Gastroesophageal sphincter (tissue), 3 donors: Measurements from ENCODE around the gene PCK2.
A peak's percentile ranks its signal among the peaks of the same experiment; 100 is the strongest.

ENCODE experiments used
- POLR2A ChIP-seq, 2 donors: fragments of 450-650 bp; IDR thresholded peaks; one replicate each; pipeline ENCODE4 v1.6.1; 2017; ENCODE audit warnings: antibody characterized with exemption in 2 of 2, mild to moderate bottlenecking in 2 of 2, moderate library complexity in 1 of 2
- POLR2AphosphoS5 ChIP-seq: sonication (generic); formaldehyde crosslinking; IDR thresholded peaks from one replicate; pipeline ENCODE4 v1.6.1; 2017; ENCODE audit warnings: antibody characterized with exemption
- TF ChIP-seq, protein P1 (sequence below), 4 experiments: fragments of 200-600 bp in 2 of 4; fragments of 450-650 bp in 2 of 4; sonication (generic) in 1 of 4; IDR thresholded peaks; one replicate each; pipeline ENCODE4 v1.5.1; 2017 to 2019; ENCODE audit warnings: antibody characterized with exemption in 4 of 4, mild to moderate bottlenecking in 2 of 4, moderate library complexity in 2 of 4

DNA sequence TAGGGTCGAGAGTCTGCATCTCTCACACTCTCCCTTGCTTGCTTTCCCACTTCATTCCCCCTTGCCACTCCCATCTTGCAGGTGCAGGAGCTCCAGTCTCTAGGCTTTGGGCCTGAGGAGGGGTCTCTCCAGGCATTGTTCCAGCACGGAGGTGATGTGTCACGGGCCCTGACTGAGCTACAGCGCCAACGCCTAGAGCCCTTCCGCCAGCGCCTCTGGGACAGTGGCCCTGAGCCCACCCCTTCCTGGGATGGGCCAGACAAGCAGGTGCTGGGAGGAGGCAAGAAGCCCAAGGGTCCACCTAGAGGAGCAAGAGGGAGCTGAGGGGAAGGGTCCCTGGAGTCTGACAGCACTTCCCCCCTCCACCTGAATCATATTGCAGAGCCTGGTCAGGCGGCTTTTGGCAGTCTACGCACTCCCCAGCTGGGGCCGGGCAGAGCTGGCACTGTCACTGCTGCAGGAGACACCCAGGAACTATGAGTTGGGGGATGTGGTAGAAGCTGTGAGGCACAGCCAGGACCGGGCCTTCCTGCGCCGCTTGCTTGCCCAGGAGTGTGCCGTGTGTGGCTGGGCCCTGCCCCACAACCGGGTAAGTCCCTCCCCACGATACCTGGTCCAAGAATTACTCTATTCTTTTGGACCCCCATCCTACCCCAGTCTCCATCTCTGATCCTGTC lies 57.4 kb downstream of the PCK2 start:
- TF ChIP-seq POLR2A (IDR thresholded peaks at IDR 0.05), result peak in 1 of 2 donors; percentile 11
- TF ChIP-seq, protein P1, sequence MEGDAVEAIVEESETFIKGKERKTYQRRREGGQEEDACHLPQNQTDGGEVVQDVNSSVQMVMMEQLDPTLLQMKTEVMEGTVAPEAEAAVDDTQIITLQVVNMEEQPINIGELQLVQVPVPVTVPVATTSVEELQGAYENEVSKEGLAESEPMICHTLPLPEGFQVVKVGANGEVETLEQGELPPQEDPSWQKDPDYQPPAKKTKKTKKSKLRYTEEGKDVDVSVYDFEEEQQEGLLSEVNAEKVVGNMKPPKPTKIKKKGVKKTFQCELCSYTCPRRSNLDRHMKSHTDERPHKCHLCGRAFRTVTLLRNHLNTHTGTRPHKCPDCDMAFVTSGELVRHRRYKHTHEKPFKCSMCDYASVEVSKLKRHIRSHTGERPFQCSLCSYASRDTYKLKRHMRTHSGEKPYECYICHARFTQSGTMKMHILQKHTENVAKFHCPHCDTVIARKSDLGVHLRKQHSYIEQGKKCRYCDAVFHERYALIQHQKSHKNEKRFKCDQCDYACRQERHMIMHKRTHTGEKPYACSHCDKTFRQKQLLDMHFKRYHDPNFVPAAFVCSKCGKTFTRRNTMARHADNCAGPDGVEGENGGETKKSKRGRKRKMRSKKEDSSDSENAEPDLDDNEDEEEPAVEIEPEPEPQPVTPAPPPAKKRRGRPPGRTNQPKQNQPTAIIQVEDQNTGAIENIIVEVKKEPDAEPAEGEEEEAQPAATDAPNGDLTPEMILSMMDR (IDR thresholded peaks at IDR 0.05), result no peak
- TF ChIP-seq POLR2AphosphoS5, result no peak
